CD4-positive, alpha-beta T cell (primary cell): Measurements from ENCODE around the gene TENT4B. TPM values are rescaled to one million over a fixed set of nuclear protein-coding genes. Genes with fewer than 3 reads are reported as not detected.

ENCODE experiments used
- ATAC-seq: fragments of 200-7000 bp; cut with Tn5 transposase; one replicate; pipeline ENCODE4 v1.10.0; 2022; ENCODE audit warnings: mild to moderate bottlenecking; ENCODE audit not compliant: poor library complexity
- CTCF ChIA-PET: fragments of 350-600 bp; sonication (Branson Sonifier 250); formaldehyde crosslinking; loops from one replicate; lab custom pipeline; 2021; ENCODE audit warnings: antibody characterized with exemption, inconsistent platforms; lab: Charles Lee
- POLR2A ChIA-PET: fragments of 350-600 bp; sonication (Branson Sonifier 250); formaldehyde crosslinking; loops from one replicate; lab custom pipeline; 2021; ENCODE audit warnings: antibody characterized with exemption, inconsistent platforms; lab: Charles Lee
- DNase-seq, 14 experiments: peaks; one replicate each; pipeline ENCODE4 v3.0.0-alpha.2; 2013 to 2020; ENCODE audit warnings: mixed read lengths in 2 of 14
- H3K27ac ChIP-seq, 2 donors: one replicate each; pipeline versions ENCODE4 v1.5.1 to v1.7.0; 2013; ENCODE audit warnings: low read length in 2 of 2, low read depth in 1 of 2, mild to moderate bottlenecking in 1 of 2
- H3K27me3 ChIP-seq, 2 experiments: 1 replicate in 1 of 2; 2 replicates in 1 of 2; pipeline versions ENCODE4 v1.6.1 to v1.7.0; 2013; ENCODE audit warnings: low read length in 2 of 2, control low read depth in 1 of 2, mild to moderate bottlenecking in 1 of 2, moderate library complexity in 1 of 2; ENCODE audit not compliant: insufficient read depth in 2 of 2, control insufficient read depth in 1 of 2
- H3K36me3 ChIP-seq: one replicate; pipeline ENCODE4 v1.6.1; 2013; ENCODE audit warnings: low read length, control low read depth; ENCODE audit not compliant: insufficient read depth
- H3K4me1 ChIP-seq: one replicate; pipeline ENCODE4 v1.6.1; 2013; ENCODE audit warnings: low read length, control low read depth; ENCODE audit not compliant: insufficient read depth
- H3K4me3 ChIP-seq: one replicate; pipeline ENCODE4 v1.5.1; 2013; ENCODE audit warnings: mild to moderate bottlenecking, low read length, moderate library complexity
- H3K9me3 ChIP-seq, 2 experiments: 1 replicate in 1 of 2; 2 replicates in 1 of 2; pipeline versions ENCODE4 v1.6.1 to v1.7.0; 2013; ENCODE audit warnings: low read length in 2 of 2, mild to moderate bottlenecking in 2 of 2, control low read depth in 1 of 2, moderate library complexity in 1 of 2; ENCODE audit not compliant: control insufficient read depth in 1 of 2, insufficient read depth in 1 of 2
- H3K27ac Mint-ChIP-seq: one replicate; pipeline ENCODE4 v1.8.0; 2020; ENCODE audit warnings: mixed read lengths
- H3K27me3 Mint-ChIP-seq: one replicate; pipeline ENCODE4 v1.8.0; 2021; ENCODE audit warnings: mixed read lengths
- H3K36me3 Mint-ChIP-seq: one replicate; pipeline ENCODE4 v1.8.0; 2021; ENCODE audit warnings: low read depth, mixed read lengths
- H3K4me1 Mint-ChIP-seq: one replicate; pipeline ENCODE4 v1.8.0; 2021; ENCODE audit warnings: low read depth, mixed read lengths
- H3K4me3 Mint-ChIP-seq: one replicate; pipeline ENCODE4 v1.8.0; 2020; ENCODE audit warnings: mild to moderate bottlenecking, mixed read lengths
- H3K9me3 Mint-ChIP-seq: one replicate; pipeline ENCODE4 v1.8.0; 2020; ENCODE audit warnings: mixed read lengths
- CTCF ChIP-seq: fragments of 200-600 bp; IDR thresholded peaks from one replicate; pipeline ENCODE4 v1.8.0; 2022; ENCODE audit warnings: antibody characterized with exemption, mild to moderate bottlenecking
- intact Hi-C, 2 experiments: fragments of 100-400 bp; cut with DNase I in 1 of 2; cut with micrococcal nuclease in 1 of 2; formaldehyde crosslinking; loops; one replicate each; pipeline versions ENCODE4 v1.15.1 to v1.9.0; 2023 to 2025; cut with DNase I, micrococcal nuclease
- total RNA-seq, 174 experiments: library from RNA in 2 of 174; stranded (reverse) in 2 of 174; gene quantifications; one replicate each; pipeline ENCODE4 v1.2.3 and lab custom pipeline; 2021 to 2026

TENT4B gene
- total RNA-seq, 2 experiments from 2014 or later, result 32.9 to 35.0 TPM

GRCh38 chr16:50259334-50260205, 106.5 kb downstream of the TENT4B start:
- intact Hi-C loops, result loop anchor here in 1 of 2 experiments (10.0 kb wide), 1 partner anchor 55 kb away; no protein-coding TSS in a partner anchor
- Mint-ChIP-seq H3K36me3 (no peaks in the 10 kb centered on the region), H3K27ac (no peak overlapping the region)

GRCh38 chr16:50260206-50261159, 107.4 kb downstream of the TENT4B start:
- DNase-seq, result no peak
- no peak overlapping the region for H3K27ac Mint-ChIP-seq
- no peak for TF ChIP-seq CTCF

More at GRCh38 chr16:50259334-50260205, 106.5 kb downstream of the TENT4B start:
- peaks cover 0 to 8% of the 10 kb centered on the region in 2 experiments for H3K9me3 ChIP-seq
- peak in 1 of 14 experiments; percentile 25 for DNase-seq
- Mint-ChIP-seq H3K27me3 (no peaks in the 10 kb centered on the region), H3K4me1 (peaks cover 25% of the 10 kb centered on the region), H3K9me3 (no peaks in the 10 kb centered on the region), H3K4me3 (no peak overlapping the region)
- no peak for TF ChIP-seq CTCF
- H3K4me3 ChIP-seq, result no peak overlapping the region
- no peak for ATAC-seq
- no peaks in the 10 kb centered on the region for H3K36me3 ChIP-seq
- CTCF ChIA-PET, result no interaction called here
- peaks cover 8% of the 10 kb centered on the region for H3K4me1 ChIP-seq
- POLR2A ChIA-PET, result interaction anchor here (1.2 kb wide), 1 partner anchor 14 kb away, joined by 4 read pairs; no protein-coding TSS in a partner anchor
- H3K27me3 ChIP-seq, result no peaks in the 10 kb centered on the region
- no peak overlapping the region for H3K27ac ChIP-seq

GRCh38 chr16:50261160-50261706, 108.1 kb downstream of the TENT4B start:
- no peak for ATAC-seq
- intact Hi-C loops, result loop anchor here in 1 of 2 experiments (10.0 kb wide), 1 partner anchor 54 kb away; no protein-coding TSS in a partner anchor
- Mint-ChIP-seq H3K4me3 (no peak overlapping the region), H3K36me3 (peaks cover under 1% of the 10 kb centered on the region), H3K4me1 (peaks cover 40% of the 10 kb centered on the region), H3K27ac (no peak overlapping the region), H3K27me3 (no peaks in the 10 kb centered on the region), H3K9me3 (no peaks in the 10 kb centered on the region)
- Histone ChIP-seq H3K9me3 (peaks cover 0 to 4% of the 10 kb centered on the region in 2 experiments), H3K4me1 (peaks cover 22% of the 10 kb centered on the region), H3K4me3 (no peak overlapping the region), H3K27me3 (no peaks in the 10 kb centered on the region), H3K36me3 (no peaks in the 10 kb centered on the region), H3K27ac (no peak overlapping the region)
- TF ChIP-seq CTCF, result no peak
- DNase-seq, result no peak
- CTCF ChIA-PET, result no interaction called here
- POLR2A ChIA-PET, result no interaction called here

More at GRCh38 chr16:50260206-50261159, 107.4 kb downstream of the TENT4B start:
- H3K36me3 Mint-ChIP-seq, result no peaks in the 10 kb centered on the region
- H3K27me3 Mint-ChIP-seq, result no peaks in the 10 kb centered on the region
- POLR2A ChIA-PET, result interaction anchor here (1.2 kb wide), 1 partner anchor 13 kb away, joined by 4 read pairs; no protein-coding TSS in a partner anchor
- Histone ChIP-seq H3K4me3 (no peak overlapping the region), H3K27me3 (no peaks in the 10 kb centered on the region), H3K27ac (no peak overlapping the region), H3K4me1 (peaks cover 14% of the 10 kb centered on the region), H3K36me3 (no peaks in the 10 kb centered on the region), H3K9me3 (peaks cover 0 to 7% of the 10 kb centered on the region in 2 experiments)
- ATAC-seq, result no peak
- no peak overlapping the region for H3K4me3 Mint-ChIP-seq
- CTCF ChIA-PET, result no interaction called here
- H3K9me3 Mint-ChIP-seq, result no peaks in the 10 kb centered on the region
- peaks cover 33% of the 10 kb centered on the region for H3K4me1 Mint-ChIP-seq
- intact Hi-C loops, result loop anchor here in 1 of 2 experiments (10.0 kb wide), 1 partner anchor 54 kb away; no protein-coding TSS in a partner anchor
